Osteoblast (primary cell): Measurements from ENCODE around the gene HACD3. TPM values are rescaled to one million over a fixed set of nuclear protein-coding genes. Genes with fewer than 3 reads are reported as not detected.
"Not testable (repeated sequence)": the region's sequence is repeated elsewhere in the genome, so short reads cannot be mapped to it uniquely, and the experiment has no call there.

Source experiments
- DNase-seq: peaks from one replicate; pipeline ENCODE4 v3.0.0; 2011; ENCODE audit warnings: low spot score, mixed read lengths; ENCODE audit not compliant: insufficient read length; ENCODE audit errors: missing footprints
- H2AFZ ChIP-seq: 2 replicates; pipeline ENCODE4 v1.6.0; 2011; ENCODE audit warnings: mild to moderate bottlenecking, low read length
- H3K27ac ChIP-seq: 2 replicates; pipeline ENCODE4 v1.5.1; 2011; ENCODE audit warnings: mild to moderate bottlenecking, low read depth, low read length, moderate library complexity
- H3K27me3 ChIP-seq: 2 replicates; pipeline ENCODE4 v1.6.0; 2012; ENCODE audit warnings: mild to moderate bottlenecking, control low read depth, inconsistent platforms, low read length, moderate library complexity; ENCODE audit not compliant: insufficient read depth
- H3K36me3 ChIP-seq: 2 replicates; pipeline ENCODE4 v1.5.1; 2011; ENCODE audit warnings: mild to moderate bottlenecking, low read length, control low read depth, moderate library complexity; ENCODE audit not compliant: insufficient read depth
- H3K4me1 ChIP-seq: 2 replicates; pipeline ENCODE4 v1.5.1; 2011; ENCODE audit warnings: mild to moderate bottlenecking, low read length, control low read depth, moderate library complexity; ENCODE audit not compliant: insufficient read depth
- H3K4me2 ChIP-seq: 2 replicates; pipeline ENCODE4 v1.6.0; 2011; ENCODE audit warnings: mild to moderate bottlenecking, low read length; ENCODE audit not compliant: insufficient read depth
- H3K4me3 ChIP-seq: fragments of 200-600 bp; sonication (generic); 3 replicates; pipeline ENCODE4 v1.5.1; 2012; ENCODE audit warnings: mild to moderate bottlenecking, low read length, inconsistent platforms; ENCODE audit not compliant: insufficient read depth
- H3K79me2 ChIP-seq: 2 replicates; pipeline ENCODE4 v1.6.0; 2012; ENCODE audit warnings: mild to moderate bottlenecking, low read length, control low read depth, inconsistent platforms; ENCODE audit not compliant: insufficient read depth
- H3K9me3 ChIP-seq: 2 replicates; pipeline ENCODE4 v1.5.1; 2011; ENCODE audit warnings: low read depth, low read length, control low read depth
- H4K20me1 ChIP-seq: 2 replicates; pipeline ENCODE4 v1.6.0; 2012; ENCODE audit warnings: mild to moderate bottlenecking, low read length, control low read depth; ENCODE audit not compliant: insufficient read depth
- CTCF ChIP-seq: IDR thresholded peaks from 2 replicates; pipeline ENCODE4 v1.5.1; 2011; ENCODE audit warnings: mild to moderate bottlenecking, low read depth, low read length, moderate library complexity; ENCODE audit errors: extremely low read depth
- total RNA-seq: library from RNA; depleted of rRNA; stranded (reverse); fragments of >200 nt; gene quantifications from 2 replicates; pipeline ENCODE4 v1.2.3, GENCODE V29; 2012

HACD3 gene
- total RNA-seq, 1 donor: 75.3 TPM

- DNase-seq: no peak
- H3K27ac ChIP-seq: no peak overlapping the region
- H3K4me2 ChIP-seq: no peak overlapping the region
- H3K27me3 ChIP-seq: no peaks in the 10 kb centered on the region
- no peak overlapping the region for H2AFZ ChIP-seq
- no peak for TF ChIP-seq CTCF
- peaks cover 47% of the 10 kb centered on the region for H4K20me1 ChIP-seq
- peaks cover 13% of the 10 kb centered on the region for H3K4me1 ChIP-seq
- H3K9me3 ChIP-seq: no peaks in the 10 kb centered on the region
- no peak overlapping the region for H3K4me3 ChIP-seq
- H3K79me2 ChIP-seq: peaks cover 84% of the 10 kb centered on the region
- no peaks in the 10 kb centered on the region for H3K36me3 ChIP-seq
Observed at GRCh38 chr15:65535192-65535591, 4.9 kb downstream of the HACD3 start.

- Histone ChIP-seq H3K4me1 (no peaks in the 10 kb centered on the region), H3K27me3 (no peaks in the 10 kb centered on the region), H3K9me3 (no peaks in the 10 kb centered on the region), H3K27ac (no peak overlapping the region), H3K36me3 (no peaks in the 10 kb centered on the region), H4K20me1 (peaks cover 15% of the 10 kb centered on the region), H2AFZ (no peak overlapping the region), H3K4me3 (no peak overlapping the region), H3K4me2 (no peak overlapping the region), H3K79me2 (peaks cover 71% of the 10 kb centered on the region)
- no peak for TF ChIP-seq CTCF
- no peak for DNase-seq
Observed at GRCh38 chr15:65540314-65540713, 10.1 kb downstream of the HACD3 start.

- Histone ChIP-seq H2AFZ (no peak overlapping the region), H3K9me3 (no peaks in the 10 kb centered on the region), H3K36me3 (no peaks in the 10 kb centered on the region), H3K4me2 (no peak overlapping the region), H3K27me3 (no peaks in the 10 kb centered on the region), H3K27ac (no peak overlapping the region), H3K4me1 (no peaks in the 10 kb centered on the region), H4K20me1 (peaks cover 11% of the 10 kb centered on the region), H3K4me3 (no peak overlapping the region), H3K79me2 (peaks cover 66% of the 10 kb centered on the region)
- TF ChIP-seq CTCF: no peak
- no peak for DNase-seq
Observed at GRCh38 chr15:65541231-65541820, 11.1 kb downstream of the HACD3 start.

- Histone ChIP-seq H3K79me2 (peaks cover 60% of the 10 kb centered on the region), H3K4me2 (no peak overlapping the region), H4K20me1 (peaks cover 8% of the 10 kb centered on the region), H3K36me3 (no peaks in the 10 kb centered on the region), H3K27me3 (no peaks in the 10 kb centered on the region), H2AFZ (no peak overlapping the region), H3K27ac (no peak overlapping the region), H3K4me3 (no peak overlapping the region), H3K4me1 (peaks cover 7% of the 10 kb centered on the region), H3K9me3 (no peaks in the 10 kb centered on the region)
- DNase-seq: no peak
- TF ChIP-seq CTCF: no peak
Observed at GRCh38 chr15:65547841-65548240, 17.6 kb downstream of the HACD3 start.

GRCh38 chr15:65549288-65549687 lies 19.0 kb downstream of the HACD3 start:
- not testable (repeated sequence) for H3K36me3 ChIP-seq, H3K9me3 ChIP-seq, H2AFZ ChIP-seq, H3K27ac ChIP-seq, H3K4me1 ChIP-seq, DNase-seq, H3K4me2 ChIP-seq, H3K4me3 ChIP-seq, H3K27me3 ChIP-seq
- Histone ChIP-seq H4K20me1 (peaks cover 10% of the 10 kb centered on the region), H3K79me2 (peaks cover 63% of the 10 kb centered on the region)
